Panc1 (cell line): ENCODE data around the gene TMOD4. TPM values are rescaled to one million over a fixed set of nuclear protein-coding genes. Genes with fewer than 3 reads are reported as not detected.

ENCODE experiments used
- ATAC-seq: fragments of 200-7000 bp; cut with Tn5 transposase; 2 replicates; pipeline ENCODE4 v1.9.1; 2020; ENCODE audit warnings: mild to moderate bottlenecking, moderate library complexity
- BruUV-seq: library from RNA; stranded (reverse); fragments of 400-500 nt; replicated peaks from 2 replicates; lab custom pipeline; 2021; lab: Mats Ljungman, UMichigan
- CTCF ChIA-PET: fragments of 300-600 bp; sonication (Branson Sonifier 250); formaldehyde crosslinking; loops from one replicate; lab custom pipeline; 2022; ENCODE audit warnings: antibody characterized with exemption; lab: Charles Lee
- POLR2A ChIA-PET: fragments of 300-600 bp; sonication (Branson Sonifier 250); formaldehyde crosslinking; loops from one replicate; lab custom pipeline; 2022; ENCODE audit warnings: antibody characterized with exemption; lab: Charles Lee
- DNase-seq: peaks from one replicate; pipeline ENCODE4 v3.0.0-alpha.2; 2010; ENCODE audit warnings: low read depth, low spot score
- H3K27ac ChIP-seq: 2 replicates; pipeline ENCODE4 v1.5.1; 2011; ENCODE audit warnings: mild to moderate bottlenecking, low read length, inconsistent platforms
- H3K27me3 ChIP-seq: fragments of 200-500 bp; sonication (Bioruptor generic); 2 replicates; pipeline ENCODE4 v1.6.0; 2014; ENCODE audit warnings: low read length, inconsistent platforms; ENCODE audit not compliant: control insufficient read depth, insufficient read depth
- H3K36me3 ChIP-seq: fragments of 200-500 bp; sonication (Bioruptor generic); 2 replicates; pipeline ENCODE4 v1.5.1; 2014; ENCODE audit warnings: inconsistent platforms, mild to moderate bottlenecking, low read length, moderate library complexity; ENCODE audit not compliant: control insufficient read depth, insufficient read depth
- H3K4me1 ChIP-seq: 2 replicates; pipeline ENCODE4 v1.5.1; 2011; ENCODE audit warnings: inconsistent platforms, mild to moderate bottlenecking, low read length, moderate library complexity; ENCODE audit not compliant: control insufficient read depth, insufficient read depth
- H3K4me3 ChIP-seq, 2 experiments: 2 replicates each; pipeline ENCODE4 v1.5.1; 2011 to 2012; ENCODE audit warnings: low read depth in 2 of 2, low read length in 2 of 2, mild to moderate bottlenecking in 2 of 2, inconsistent platforms in 1 of 2, moderate library complexity in 1 of 2
- H3K9me3 ChIP-seq: fragments of 200-500 bp; sonication (Bioruptor generic); 2 replicates; pipeline ENCODE4 v1.5.1; 2014; ENCODE audit warnings: low read depth, mild to moderate bottlenecking, inconsistent platforms, low read length, moderate library complexity; ENCODE audit not compliant: control insufficient read depth, insufficient read depth
- CTCF ChIP-seq: fragments of 450-650 bp; IDR thresholded peaks from 2 replicates; pipeline ENCODE4 v1.5.1; 2017; ENCODE audit warnings: mild to moderate bottlenecking
- POLR2AphosphoS5 ChIP-seq: IDR thresholded peaks from 2 replicates; pipeline ENCODE4 v1.6.1; 2012; ENCODE audit warnings: mild to moderate bottlenecking, low read depth, low read length, moderate library complexity
- REST ChIP-seq, 2 experiments: IDR thresholded peaks; 2 replicates each; pipeline ENCODE4 v1.6.1; 2011 to 2012; ENCODE audit warnings: low read depth in 2 of 2, control low read depth in 1 of 2, low read length in 1 of 2, mild to moderate bottlenecking in 1 of 2, moderate library complexity in 1 of 2; ENCODE audit not compliant: insufficient read depth in 1 of 2
- SIN3A ChIP-seq: IDR thresholded peaks from 2 replicates; pipeline ENCODE4 v1.6.1; 2012; ENCODE audit warnings: low read depth, mild to moderate bottlenecking, low read length, moderate library complexity, borderline replicate concordance; ENCODE audit not compliant: insufficient read depth
- TCF7L2 ChIP-seq: IDR thresholded peaks from 2 replicates; pipeline ENCODE4 v1.6.1; 2011; ENCODE audit warnings: mild to moderate bottlenecking, low read depth, low read length, inconsistent platforms
- in situ Hi-C: cut with HindIII; loops from 2 replicates; pipeline ENCODE4 v1.10.0; 2016; ENCODE audit warnings: low sequenced_read_pairs, low pct_unique_long_range_greater_than_20kb
- intact Hi-C: fragments of 100-400 bp; cut with micrococcal nuclease; formaldehyde crosslinking; loops from one replicate; pipeline ENCODE4 v1.10.0; 2022; ENCODE audit not compliant: unreplicated experiment
- total RNA-seq: library from RNA; stranded (reverse); gene quantifications from one replicate; pipeline ENCODE4 v1.2.1, GENCODE V29; 2021; ENCODE audit not compliant: unreplicated experiment

TMOD4 gene
- total RNA-seq, 1 experiment from 2014 or later, result 0.80 TPM

GRCh38 chr1:151147132-151147503 lies 28.7 kb downstream of the TMOD4 start:
- Histone ChIP-seq H3K9me3 (no peaks in the 10 kb centered on the region), H3K27me3 (no peaks in the 10 kb centered on the region), H3K4me3 (peak overlapping the region; percentile 69 to 82), H3K4me1 (peaks cover 7% of the 10 kb centered on the region; the same call in 1 of the 2 replicates), H3K27ac (peak overlapping the region; percentile 71), H3K36me3 (no peaks in the 10 kb centered on the region)
- in situ Hi-C loops, result no loop called here
- intact Hi-C loops, result no loop called here
- CTCF ChIA-PET, result no interaction called here
- no peak for DNase-seq
- POLR2A ChIA-PET, result interaction anchor here (0.8 kb wide), 1 partner anchor 289 kb away, joined by 3 read pairs; no protein-coding TSS in a partner anchor
- TF ChIP-seq TCF7L2, result no peak
- no peak for TF ChIP-seq CTCF
- TF ChIP-seq POLR2AphosphoS5, result no peak
- no peak for TF ChIP-seq SIN3A
- no peak for TF ChIP-seq REST (IDR thresholded peaks at IDR 0.05; ENCODE audit: insufficient read depth in 1 of 2, low read depth in 2 of 2, low read length in 1 of 2)
- no TSS peak for BruUV-seq
- ATAC-seq, result peak; percentile 4

- no peak for DNase-seq
- POLR2A ChIA-PET, result interaction anchor here (0.8 kb wide), 1 partner anchor 288 kb away, joined by 3 read pairs; no protein-coding TSS in a partner anchor
- Histone ChIP-seq H3K36me3 (no peaks in the 10 kb centered on the region), H3K27me3 (no peaks in the 10 kb centered on the region), H3K9me3 (no peaks in the 10 kb centered on the region), H3K4me3 (peak within 1 kb of the TSS; percentile 69 to 82), H3K27ac (peak within 1 kb of the TSS; percentile 71), H3K4me1 (peaks cover 7% of the 10 kb centered on the region; the same call in 1 of the 2 replicates)
- peak; percentile 99 for ATAC-seq
- in situ Hi-C loops (no loop called here), intact Hi-C loops (no loop called here)
- TF ChIP-seq TCF7L2, result no peak
- no peak for TF ChIP-seq CTCF
- peak; percentile 44; the same call in 1 of the 2 replicates for TF ChIP-seq POLR2AphosphoS5
- no TSS peak for BruUV-seq
- CTCF ChIA-PET, result no interaction called here
These were observed 29.2 kb downstream of the TMOD4 start, which contains the start of gene SEMA6C for GRCh38 chr1:151146412-151147131. Gene SEMA6C, minus strand, starts transcription at chr1:151146631. Its CDS starts 4,010 bp downstream, at chr1:151142621.
